ENCODE results near the gene GPR84. TPM values are rescaled to one million over a fixed set of nuclear protein-coding genes. Genes with fewer than 3 reads are reported as not detected.

GPR84 gene
- total and polyA plus RNA-seq, 2 of the 13 experiments (the other 11 are each of a cell fraction or from before 2014, with no cell fraction given) = not detected

GRCh38 chr12:54328595-54329337 lies 35.5 kb downstream of the GPR84 start (continued):
- TF ChIP-seq ZNF503 (CRISPR knock-in tag; IDR thresholded peaks at IDR 0.05) = no peak
- no peak for TF ChIP-seq JARID2 (CRISPR knock-in tag; IDR thresholded peaks at IDR 0.05; ENCODE audit: insufficient replicate concordance)
- no peak for TF ChIP-seq HOXA3 (CRISPR knock-in tag; IDR thresholded peaks at IDR 0.05)
- TF ChIP-seq AFF4 (CRISPR knock-in tag; IDR thresholded peaks at IDR 0.05) = no peak
- TF ChIP-seq GPBP1L1 (CRISPR knock-in tag; IDR thresholded peaks at IDR 0.05) = no peak
- TF ChIP-seq ZNF577 (CRISPR knock-in tag; IDR thresholded peaks at IDR 0.05; ENCODE audit: borderline replicate concordance, low read depth) = no peak
- no peak for TF ChIP-seq ZNF576 (CRISPR knock-in tag; IDR thresholded peaks at IDR 0.05)
- no peak for TF ChIP-seq MIER3 (CRISPR knock-in tag; IDR thresholded peaks at IDR 0.05; ENCODE audit: borderline replicate concordance)
- no peak for TF ChIP-seq IKZF4 (CRISPR knock-in tag; IDR thresholded peaks at IDR 0.05; ENCODE audit: borderline replicate concordance, low read depth, not compliant biosample characterization)
- TF ChIP-seq ZNF724P (CRISPR knock-in tag; IDR thresholded peaks at IDR 0.05; ENCODE audit: borderline replicate concordance) = no peak
- no peak for TF ChIP-seq ZFP91 (CRISPR knock-in tag; IDR thresholded peaks at IDR 0.05; ENCODE audit: borderline replicate concordance)
- TF ChIP-seq NCOA5 (CRISPR knock-in tag; IDR thresholded peaks at IDR 0.05) = no peak
- TF ChIP-seq ZNF639 (CRISPR knock-in tag; conservative IDR thresholded peaks at IDR 0.05) = no peak
- no peak for TF ChIP-seq KLF13 (CRISPR knock-in tag; IDR thresholded peaks at IDR 0.05)
- no peak for TF ChIP-seq DPF2 (CRISPR knock-in tag; IDR thresholded peaks at IDR 0.05; ENCODE audit: borderline replicate concordance, low read depth)
- TF ChIP-seq TBP (CRISPR knock-in tag; IDR thresholded peaks at IDR 0.05) = no peak
